SH-SY5Y (cell line): Measurements from ENCODE around the gene CDK4.

ENCODE experiments used
- GATA2 ChIP-seq: IDR thresholded peaks from 2 replicates; pipeline ENCODE4 v1.6.1; 2011; ENCODE audit warnings: mild to moderate bottlenecking, low read depth, low read length
- GATA3 ChIP-seq: IDR thresholded peaks from 2 replicates; pipeline ENCODE4 v1.6.1; 2011; ENCODE audit warnings: low read depth, mild to moderate bottlenecking, low read length, moderate library complexity

DNA sequence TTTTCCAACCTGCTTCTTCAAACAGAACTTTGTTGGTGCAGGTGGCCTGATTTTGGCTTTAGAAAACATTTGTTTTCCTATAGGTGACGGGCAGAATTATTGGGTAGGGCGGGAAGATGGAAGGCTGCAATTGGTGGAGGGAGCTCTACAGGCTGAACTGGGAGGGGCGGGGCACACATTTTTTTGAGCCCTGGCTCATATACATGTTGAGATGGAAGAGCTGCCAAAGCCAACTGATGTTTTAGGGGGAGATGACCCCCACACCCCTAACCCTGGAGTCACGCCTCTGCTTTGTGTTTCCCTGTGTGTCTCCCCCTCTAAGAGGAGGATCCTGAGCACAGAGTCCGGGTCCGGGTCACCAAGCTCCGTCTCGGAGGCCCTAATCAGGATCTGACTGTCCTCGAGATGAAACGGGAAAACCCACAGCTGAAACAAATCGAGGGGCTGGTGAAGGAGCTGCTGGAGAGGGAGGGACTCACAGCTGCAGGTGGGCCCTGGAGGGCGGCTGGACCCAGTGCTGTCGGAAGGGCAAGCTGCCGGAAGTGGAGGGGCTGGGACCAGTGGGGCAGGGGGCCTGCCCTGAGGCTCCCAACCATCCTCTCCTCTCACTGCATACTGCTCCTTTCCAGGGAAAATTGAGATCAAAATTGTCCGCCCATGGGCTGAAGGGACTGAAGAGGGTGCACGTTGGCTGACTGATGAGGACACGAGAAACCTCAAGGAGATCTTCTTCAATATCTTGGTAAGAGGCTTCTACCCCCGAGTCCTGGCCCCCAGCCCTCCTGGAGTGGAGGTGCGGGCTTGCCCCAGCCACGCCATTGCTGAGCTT, 32.1 kb downstream of the CDK4 start:
- no peak for TF ChIP-seq GATA2
- TF ChIP-seq GATA3, result no peak
